ENCODE measurements around the gene MRPS16.

The MRPS16 gene

DNA sequence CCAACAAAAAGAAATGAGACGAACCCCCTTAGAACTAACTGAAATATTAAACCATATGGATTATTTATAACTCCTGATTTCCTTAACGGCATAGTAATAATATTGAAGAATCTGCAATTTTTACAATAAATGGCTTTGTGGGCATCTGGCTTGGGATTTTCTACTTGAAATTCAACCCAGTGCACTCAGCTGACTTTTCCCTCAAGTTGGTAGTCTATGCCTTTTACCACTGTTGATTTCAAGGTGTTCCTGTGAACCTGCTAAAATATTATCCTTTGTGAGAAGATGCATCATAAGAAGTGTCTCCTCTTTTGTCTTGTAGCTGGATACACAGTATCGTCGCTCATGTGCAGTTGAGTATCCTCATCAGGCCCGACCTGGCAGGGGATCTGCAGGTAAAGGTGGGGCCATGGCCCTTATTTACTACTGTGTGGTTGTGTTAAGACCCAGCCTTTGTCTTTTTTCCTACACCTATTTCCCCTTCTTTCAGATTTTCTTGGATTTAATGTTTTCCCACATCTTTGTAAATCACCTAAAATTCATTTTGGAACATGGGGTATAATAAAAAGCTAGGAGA, 13.4 kb downstream of the MRPS16 start:
- DNase-seq: no peak

DNA sequence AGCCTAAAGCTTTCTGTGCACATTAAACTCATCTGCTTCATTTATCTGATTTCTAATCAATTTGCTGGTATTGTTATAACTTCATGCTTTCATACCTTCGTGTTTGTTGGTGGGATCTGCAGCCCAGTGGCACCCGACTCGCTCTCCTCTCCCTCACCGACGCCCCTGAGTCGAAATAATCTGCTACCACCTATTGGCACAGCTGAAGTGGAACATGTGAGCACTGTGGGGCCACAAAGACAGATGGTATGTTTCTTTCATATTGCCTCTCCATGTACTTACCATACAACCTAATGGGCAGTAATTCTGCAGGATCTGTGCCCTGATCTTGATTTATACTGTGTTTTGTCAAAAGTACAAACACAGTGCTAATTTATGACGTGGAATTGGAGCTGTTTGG, 17.7 kb downstream of the MRPS16 start:
- no peak for DNase-seq

DNA sequence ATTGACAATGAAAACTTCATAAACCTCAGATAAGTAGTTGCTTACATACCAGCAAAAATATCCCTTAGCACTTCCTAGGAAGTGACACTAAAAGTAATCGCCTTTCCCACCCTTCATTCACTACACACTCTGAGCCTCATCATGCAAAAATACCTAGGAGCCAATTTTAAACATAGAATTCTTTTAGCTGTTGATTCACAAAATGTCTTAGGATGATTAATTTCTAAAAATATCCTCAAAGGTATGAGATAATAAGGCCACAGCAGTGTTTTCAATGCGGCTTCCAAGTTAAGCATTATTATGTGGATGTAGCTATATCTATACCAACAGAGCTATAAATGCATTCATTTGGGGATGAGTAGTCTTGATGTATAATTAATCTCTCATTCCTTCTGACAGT, 18.6 kb downstream of the MRPS16 start:
- no peak for DNase-seq

DNA sequence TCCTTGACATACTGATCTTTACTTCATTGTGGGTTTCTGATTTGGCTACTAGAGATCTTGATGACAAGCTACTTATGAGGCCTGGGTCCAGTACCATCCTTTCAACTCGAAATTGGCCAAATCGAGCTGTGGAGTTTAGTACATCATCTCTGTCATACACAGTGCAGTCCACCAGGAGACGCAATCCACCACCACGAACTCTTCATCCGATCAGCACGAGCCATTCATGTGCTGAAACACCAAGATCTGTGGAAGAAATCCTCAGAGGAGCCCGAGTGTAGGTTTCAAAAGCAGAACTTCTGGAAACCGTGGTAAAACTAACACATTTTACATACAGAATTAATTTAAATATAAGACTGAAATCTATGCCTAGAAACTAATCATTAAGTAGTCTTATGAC, 19.6 kb downstream of the MRPS16 start:
- no peak for DNase-seq

DNA sequence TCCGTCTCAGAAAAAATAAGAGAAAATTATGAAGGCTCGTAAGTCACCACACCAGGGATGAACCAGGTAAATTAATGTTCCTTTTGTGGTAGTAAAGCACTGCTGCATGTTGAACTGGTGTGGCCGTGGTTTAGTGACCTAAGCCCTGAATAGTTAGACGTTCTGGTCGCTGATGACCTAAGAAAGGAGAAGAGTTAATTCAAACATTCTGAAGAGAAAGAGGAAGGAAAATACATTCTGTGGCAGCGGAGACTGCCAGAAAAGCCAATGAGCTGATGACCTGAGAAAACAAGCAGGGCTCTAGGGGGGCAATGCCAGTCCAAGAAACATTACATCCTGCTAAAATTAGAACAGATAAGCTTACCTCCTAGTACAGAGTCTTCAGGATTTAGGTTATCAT, 22.9 kb downstream of the MRPS16 start:
- no peak for DNase-seq

DNA sequence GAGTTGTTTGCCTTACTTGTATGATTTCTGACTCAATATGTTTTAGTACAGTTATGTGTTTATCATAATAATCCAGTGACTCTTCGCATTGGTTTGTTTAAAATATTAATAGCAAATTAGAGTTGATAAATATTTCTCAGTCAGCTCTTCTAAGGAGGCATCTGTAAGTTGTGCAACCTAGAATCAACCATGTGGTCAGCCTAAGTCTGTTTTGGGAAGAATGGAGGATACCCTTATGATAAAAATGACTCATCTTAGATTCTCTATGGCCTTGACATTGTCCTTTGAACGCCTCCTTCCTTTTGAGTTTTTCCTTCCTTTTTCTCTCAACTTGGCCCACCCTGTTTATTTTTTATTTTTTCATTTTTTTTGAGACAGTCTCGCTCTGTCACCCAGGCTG, 24.2 kb downstream of the MRPS16 start:
- no peak for DNase-seq

DNA sequence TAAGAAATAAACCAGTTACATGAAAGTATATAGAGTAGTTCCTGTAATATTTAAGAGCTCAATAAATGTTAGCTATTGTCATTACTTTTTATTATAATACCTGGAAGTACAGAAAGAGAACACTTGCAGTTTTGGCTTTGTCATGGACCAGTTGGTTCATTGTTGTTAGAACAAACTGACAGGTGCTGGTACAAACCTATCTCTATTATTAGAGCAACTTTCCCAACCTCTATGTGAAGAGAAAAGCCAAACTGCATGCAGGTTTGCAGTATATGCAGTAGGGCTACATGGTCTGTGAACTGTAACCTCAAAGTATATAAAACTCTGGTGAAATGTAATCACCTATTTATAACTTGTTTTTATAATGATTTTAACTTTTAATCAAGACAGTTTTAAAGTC, 25.8 kb downstream of the MRPS16 start:
- no peak for DNase-seq

DNA sequence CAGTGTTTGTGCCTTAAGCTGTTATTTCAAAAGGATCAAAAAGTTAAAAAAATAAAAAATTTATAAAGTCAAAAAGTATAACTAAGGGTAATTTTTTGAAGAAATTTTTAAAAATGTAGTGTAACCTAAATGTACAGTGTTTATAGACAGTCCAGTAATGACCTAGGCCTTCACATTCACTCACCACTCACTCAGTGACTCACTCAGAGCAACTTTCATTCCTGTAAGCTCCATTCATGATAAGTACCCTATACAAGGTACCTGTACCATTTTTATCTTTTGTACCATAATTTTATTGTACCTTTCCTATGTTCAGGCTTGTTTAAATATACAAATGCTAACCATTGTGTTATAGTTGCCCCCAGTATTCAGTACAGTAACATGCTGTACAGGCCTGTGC, 26.9 kb downstream of the MRPS16 start:
- no peak for DNase-seq

DNA sequence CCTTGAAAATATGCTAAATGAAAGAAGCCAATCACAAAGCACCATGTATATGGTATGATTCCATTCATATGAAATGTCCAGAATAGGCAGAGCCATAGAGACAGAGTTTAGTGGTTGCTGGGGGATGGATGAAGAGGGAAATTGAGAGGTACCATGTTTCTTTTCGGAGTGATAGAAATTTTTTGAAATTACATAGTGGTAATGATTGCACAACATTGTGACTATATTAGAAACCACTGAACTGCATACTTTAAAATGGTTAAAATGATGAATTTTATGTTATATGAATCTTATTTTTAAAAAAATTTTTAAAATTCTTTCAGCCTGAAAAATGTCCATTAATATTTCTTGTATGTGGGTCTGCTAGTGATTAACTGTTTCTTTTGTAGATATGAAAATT, 31.5 kb downstream of the MRPS16 start:
- no peak for DNase-seq

DNA sequence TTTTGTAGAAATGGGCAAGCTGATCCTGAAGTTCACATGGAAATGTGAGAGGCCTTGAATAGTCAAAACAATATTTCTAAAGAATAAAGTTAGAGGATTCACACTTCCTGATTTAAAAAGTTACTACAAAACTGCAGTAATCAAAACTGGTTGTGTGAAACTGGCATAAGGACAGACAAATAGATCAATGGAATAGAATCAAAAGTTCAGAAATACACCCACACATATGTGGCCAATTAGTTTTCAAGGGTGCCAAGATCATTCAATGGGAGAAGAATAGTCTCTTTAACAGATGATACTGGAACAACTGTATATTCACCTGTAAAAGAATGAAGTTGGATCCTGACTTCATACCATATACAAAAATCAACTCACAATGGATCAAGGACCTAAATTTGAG, 33.1 kb downstream of the MRPS16 start:
- no peak for DNase-seq

DNA sequence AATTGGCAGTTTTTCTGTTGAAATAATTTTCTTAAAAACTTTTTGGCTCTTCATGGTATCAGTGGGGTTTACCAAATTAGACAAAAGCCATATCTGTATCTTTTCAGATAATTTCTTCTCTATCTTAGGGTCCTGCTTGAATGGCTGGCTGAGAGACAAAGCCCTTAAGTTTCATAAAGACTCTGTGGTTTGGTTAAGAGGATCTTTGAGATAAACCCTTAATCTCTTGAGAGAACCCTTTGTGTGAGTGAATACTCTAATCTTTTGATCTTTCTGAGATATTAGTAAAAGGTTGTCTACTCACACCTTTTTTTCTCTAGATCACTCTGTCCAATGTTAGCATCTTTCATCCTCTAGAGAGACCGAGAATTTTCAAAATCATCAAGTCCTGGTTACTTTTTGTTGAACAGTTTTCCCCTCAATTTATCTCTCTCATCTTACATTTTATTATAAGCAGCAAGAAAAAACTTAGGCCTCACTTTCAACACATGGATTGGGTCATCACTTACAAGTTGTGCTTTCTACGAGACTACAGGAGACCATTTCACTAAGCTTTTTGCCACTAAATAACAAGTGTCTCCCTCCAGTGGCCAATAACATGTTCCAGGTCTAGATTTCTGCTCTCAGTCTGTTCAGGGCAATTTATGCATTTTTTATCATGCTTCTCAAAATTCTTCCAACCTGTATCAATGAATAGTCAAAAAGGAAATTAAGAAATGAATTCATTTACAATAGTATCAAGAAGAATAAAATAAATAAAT, 33.8 kb downstream of the MRPS16 start:
- DNase-seq: no peak

DNA sequence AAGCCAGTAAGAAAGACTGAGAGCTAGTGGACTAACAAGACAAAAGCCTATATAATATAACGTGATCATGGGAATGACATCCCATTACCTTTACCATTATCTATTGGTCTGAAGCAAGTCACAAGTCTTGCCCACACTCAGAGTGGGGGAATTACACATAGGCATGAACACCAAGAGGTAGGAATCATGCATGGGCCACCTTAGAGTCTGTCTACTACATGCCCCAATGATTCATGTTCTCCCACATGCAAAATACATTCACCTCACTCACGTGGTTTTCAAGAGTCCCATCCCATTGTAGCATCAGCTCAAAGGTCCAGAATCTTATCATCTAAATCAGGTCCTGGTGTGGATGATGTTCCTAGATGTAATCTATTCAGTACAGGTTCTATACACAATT, 34.8 kb downstream of the MRPS16 start:
- DNase-seq: no peak

DNA sequence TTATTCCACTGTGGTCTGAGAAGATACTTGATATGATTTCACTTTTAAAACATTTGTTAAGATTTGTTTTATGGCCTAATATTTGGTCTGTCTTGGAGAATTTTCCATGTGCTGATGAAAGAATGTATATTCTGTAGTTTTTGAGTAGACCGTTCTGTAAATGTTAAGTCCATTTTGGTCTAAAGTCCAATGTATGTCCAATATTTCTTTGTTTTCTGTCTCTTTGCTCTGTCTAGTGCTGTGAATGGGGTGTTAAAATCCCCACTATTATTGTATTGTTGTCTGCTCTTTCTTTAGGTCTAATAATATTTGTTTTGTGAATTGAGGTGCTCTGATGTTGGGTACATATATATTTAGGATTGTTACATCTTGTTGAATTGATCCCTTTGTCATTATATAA, 36.7 kb downstream of the MRPS16 start:
- DNase-seq: no peak

DNA sequence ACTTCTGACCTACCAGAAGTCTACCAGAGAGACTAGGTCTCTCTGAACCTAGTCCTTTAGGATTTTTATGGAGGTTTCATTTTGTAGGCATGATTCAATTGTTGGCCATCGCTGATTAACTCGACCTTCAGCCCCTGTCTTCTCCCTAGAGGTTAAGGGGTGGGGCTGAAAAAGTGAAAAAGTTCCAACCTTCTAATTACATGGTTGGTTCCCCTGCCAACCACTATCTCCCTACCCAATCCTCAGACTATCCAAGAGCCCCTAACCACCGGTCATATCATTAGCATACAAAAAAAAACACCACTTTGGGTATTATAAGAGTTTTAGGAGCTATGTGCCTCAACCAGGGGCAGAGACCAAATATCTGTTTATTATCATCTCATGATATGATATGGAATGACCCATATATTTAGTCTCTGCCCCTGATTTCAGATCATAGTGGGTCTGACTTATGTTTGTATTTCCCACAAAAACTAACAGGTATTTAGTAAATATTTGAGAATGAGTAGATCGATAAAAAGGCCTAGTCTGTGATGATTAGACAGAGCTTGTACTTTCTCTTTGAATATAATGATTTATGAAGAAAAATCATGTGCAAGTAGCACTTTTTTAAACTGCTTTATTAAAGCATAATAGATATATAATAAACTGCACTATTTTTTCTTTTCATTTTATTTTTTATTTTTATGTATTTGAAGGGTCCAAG, 41.2 kb downstream of the MRPS16 start:
- no peak for DNase-seq

DNA sequence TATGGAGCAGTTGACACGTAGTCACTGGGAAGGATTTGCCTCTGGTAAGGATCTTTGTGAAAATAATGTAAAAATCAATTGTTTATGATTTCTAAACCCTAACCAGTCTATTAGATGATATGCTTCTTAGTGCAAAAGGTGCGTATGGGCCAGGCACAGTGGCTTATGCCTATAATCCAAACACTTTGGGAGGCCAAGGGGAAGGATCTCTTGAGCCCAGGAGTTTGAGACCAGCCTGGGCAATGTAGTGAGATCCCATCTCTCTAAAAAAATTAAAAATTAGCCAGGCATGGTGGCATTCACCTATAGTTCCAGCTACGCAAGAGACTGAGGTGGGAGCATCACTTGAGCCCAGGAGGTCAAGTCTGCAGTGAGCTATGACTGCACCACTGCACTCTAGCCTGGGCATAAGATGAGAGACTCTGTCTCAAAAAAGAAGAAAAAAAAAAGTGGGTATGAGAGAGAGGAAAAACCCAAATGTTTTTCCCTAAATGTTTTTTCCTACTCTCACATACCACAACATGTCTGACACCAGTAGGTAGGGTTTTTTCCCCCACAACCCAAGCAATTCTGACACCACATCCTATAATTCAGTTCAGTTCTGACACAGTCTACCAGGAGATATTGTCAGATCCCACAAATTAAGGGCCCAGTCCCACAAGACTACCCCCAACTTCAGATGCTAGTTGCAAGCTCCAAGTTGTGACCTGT, 41.9 kb downstream of the MRPS16 start:
- no peak for DNase-seq

DNA sequence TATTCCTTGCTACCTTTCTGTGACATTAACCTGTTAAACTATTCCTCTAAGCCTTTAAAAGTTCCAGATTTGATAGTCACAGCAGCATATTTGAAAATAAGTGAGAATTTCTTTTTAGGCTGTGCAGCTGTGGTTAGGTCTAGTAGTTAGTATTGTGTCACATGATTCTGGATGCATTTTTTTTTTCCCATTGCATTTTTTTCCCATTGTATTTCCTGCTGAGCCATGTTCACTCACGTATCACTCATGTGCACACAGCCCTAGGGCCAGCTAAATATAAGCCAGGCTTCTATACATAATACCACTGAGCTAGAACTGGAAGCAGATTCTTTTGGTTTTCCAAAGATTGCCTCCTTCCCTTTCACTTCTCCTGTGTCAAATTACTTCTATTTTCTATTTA, 42.7 kb downstream of the MRPS16 start:
- no peak for DNase-seq

DNA sequence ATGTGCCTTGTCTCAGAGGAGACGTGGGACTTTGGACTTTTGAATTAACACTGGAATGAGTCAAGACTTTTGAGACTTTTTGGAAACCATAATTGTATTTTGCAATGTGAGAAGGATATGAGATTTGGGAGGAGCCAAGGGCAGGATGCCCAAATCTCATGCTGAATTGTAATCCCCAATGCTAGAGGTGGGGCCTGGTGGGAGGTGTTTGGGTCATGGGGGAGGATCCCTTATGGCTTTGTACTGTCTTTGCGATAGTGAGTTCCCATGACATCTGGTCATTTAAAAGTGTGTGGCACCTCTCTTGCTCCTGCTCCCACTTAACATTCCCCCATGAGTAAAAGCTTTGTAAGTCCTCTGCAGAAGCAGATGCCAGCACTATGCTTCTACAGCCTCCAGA, 44.6 kb downstream of the MRPS16 start:
- DNase-seq: no peak

DNA sequence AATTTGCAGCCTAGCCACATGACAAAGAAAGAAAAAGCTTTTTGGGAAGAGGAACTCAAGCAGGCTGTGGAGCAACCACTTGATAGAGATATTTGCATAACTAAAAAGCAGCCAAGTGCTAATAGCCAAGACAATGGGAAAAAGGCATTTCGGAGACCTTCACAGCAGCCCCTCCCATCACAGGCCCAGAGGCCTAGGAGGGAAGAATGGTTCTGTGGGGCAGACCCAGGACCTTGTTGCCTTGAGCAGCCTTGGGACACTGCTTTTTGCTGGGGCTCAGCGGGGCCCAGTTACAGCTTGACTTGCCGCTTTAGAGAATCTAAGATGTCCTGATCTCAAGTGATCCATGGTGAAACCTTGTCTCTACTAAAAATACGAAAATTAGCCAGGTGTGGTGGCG, 46.1 kb downstream of the MRPS16 start:
- DNase-seq: no peak

DNA sequence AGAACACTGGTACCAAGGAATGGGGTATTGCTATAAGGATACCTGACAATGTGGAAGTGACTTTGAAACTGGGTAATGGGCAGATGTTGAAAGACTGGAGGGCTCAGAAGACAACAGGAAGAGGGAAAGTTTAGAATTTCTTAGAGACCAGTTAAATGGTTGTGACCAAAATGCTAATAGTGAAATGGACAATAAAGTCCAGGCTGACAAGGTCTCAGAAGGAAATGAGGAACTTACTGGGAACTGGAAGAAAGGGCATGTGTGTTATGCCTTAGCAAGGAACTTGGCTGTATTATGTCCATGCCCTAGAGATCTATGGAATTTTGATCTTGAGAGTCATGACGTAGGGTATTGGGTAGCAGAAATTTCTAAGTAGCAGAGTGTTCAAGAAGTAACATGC, 46.6 kb downstream of the MRPS16 start:
- no peak for DNase-seq

DNA sequence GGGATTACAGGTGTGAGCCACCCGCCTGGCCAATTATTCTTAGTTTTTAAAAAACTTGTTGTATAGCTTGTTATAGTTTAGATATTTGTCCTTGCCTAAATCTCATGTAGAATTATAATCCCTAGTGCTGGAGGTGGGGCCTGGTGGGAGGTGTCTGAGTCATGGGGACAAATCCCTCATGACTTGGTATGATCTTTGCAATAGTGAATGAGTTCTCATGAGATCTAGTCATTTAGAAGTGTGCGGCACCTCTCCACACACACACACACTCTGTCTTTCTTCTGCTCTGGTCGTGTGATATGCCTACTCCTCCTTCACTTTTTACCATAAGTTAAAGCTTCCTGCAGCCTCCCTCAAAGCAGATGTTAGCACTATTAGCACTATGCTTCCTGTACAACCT, 47.4 kb downstream of the MRPS16 start:
- no peak for DNase-seq
